Measurements from ENCODE around the gene RECK. TPM values are rescaled to one million over a fixed set of nuclear protein-coding genes. Genes with fewer than 3 reads are reported as not detected.
A peak's percentile ranks its signal among the peaks of the same experiment; 100 is the strongest.

RECK gene
- total and polyA plus RNA-seq, 2 donors (not counting 1 experiment from before 2014, with no cell fraction given), result 98.4 to 212 TPM

DNA sequence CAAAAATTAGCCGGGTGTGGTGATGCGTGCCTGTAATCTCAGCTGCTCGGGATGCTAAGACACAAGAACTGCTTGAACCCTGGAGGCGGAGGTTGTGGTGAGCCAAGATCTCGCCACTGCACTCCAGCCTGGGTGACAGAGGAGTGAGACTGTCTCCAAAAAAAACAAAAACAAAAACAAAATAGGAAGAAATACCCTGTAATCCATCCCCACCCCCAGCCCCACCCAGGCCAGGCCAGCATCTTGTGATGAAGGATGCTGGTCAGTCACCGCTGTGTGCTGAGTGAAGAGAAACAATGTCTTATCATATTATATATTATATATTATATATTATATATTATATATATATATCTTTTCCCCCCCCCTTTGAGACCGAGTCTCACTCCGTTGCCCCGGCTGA is 117.0 kb downstream of the RECK start:
- peak overlapping the region; percentile 76 for H3K27ac ChIP-seq (ENCODE audit: insufficient read depth, low read length)

DNA sequence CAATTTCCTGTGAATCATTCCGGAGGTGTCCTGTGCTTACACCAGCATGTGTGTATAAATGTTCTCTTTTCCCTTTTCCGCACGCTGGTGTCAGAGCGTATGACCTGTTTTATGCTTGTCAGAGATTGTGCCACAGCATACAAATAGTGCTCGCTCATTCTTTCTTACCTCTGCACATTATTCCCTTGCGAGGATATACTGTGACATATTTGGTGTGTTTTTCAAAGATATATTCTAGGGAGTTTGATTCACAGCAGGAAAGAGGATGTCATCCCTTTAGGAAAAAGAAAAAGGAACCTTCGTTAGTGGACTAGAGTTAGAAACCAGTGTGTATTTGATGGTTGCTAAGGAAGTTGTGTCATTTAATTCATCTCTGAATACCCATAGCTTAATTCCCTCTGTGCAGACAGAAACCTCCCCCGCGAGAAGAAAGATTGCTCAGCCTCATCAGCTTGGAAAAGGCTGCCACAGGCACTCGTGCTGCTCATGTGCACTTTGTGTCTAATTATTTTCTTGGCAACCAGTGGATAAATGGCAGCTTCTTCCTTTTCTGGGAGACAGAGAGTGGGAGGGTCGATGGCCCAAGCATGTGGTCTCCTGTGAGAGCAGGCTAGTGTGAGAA is 117.7 kb downstream of the RECK start:
- peaks cover 8% of the 10 kb centered on the region for H3K4me1 ChIP-seq (ENCODE audit: control insufficient read depth, extremely low read depth, insufficient read depth, low read length)
- DNase-seq (ENCODE audit: low read depth in 2 of 2), result peak; percentile 65 to 66
- H3K27me3 ChIP-seq (ENCODE audit: control insufficient read depth, insufficient read depth, low read length), result no peaks in the 10 kb centered on the region
- H3K27ac ChIP-seq (ENCODE audit: insufficient read depth, low read length), result peak overlapping the region; percentile 76
- H3K9me3 ChIP-seq (ENCODE audit: control insufficient read depth, insufficient read depth, low read depth, low read length), result no peaks in the 10 kb centered on the region
- H4K20me1 ChIP-seq (ENCODE audit: control insufficient read depth, extremely low read depth, insufficient read depth, low read length), result no peaks in the 10 kb centered on the region
- TF ChIP-seq, protein P1, sequence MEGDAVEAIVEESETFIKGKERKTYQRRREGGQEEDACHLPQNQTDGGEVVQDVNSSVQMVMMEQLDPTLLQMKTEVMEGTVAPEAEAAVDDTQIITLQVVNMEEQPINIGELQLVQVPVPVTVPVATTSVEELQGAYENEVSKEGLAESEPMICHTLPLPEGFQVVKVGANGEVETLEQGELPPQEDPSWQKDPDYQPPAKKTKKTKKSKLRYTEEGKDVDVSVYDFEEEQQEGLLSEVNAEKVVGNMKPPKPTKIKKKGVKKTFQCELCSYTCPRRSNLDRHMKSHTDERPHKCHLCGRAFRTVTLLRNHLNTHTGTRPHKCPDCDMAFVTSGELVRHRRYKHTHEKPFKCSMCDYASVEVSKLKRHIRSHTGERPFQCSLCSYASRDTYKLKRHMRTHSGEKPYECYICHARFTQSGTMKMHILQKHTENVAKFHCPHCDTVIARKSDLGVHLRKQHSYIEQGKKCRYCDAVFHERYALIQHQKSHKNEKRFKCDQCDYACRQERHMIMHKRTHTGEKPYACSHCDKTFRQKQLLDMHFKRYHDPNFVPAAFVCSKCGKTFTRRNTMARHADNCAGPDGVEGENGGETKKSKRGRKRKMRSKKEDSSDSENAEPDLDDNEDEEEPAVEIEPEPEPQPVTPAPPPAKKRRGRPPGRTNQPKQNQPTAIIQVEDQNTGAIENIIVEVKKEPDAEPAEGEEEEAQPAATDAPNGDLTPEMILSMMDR (conservative IDR thresholded peaks at IDR 0.05 in 1 of 2, IDR thresholded peaks at IDR 0.05 in 1 of 2; ENCODE audit: low read depth in 1 of 2, low read length in 2 of 2), result no peak
- no peak for TF ChIP-seq EZH2 (IDR thresholded peaks at IDR 0.05; ENCODE audit: low read length, missing control alignments)
- peaks cover under 1% of the 10 kb centered on the region for H3K36me3 ChIP-seq (ENCODE audit: control insufficient read depth, insufficient read depth, low read length)
- no peaks in the 10 kb centered on the region for H3K79me2 ChIP-seq (ENCODE audit: control insufficient read depth, insufficient read depth, low read length)
- no peak overlapping the region for H3K4me3 ChIP-seq (replicated peaks in 1 of 4; ENCODE audit: control extremely low read depth in 1 of 4, insufficient read depth in 1 of 4, low read depth in 3 of 4, low read length in 4 of 4)
- peak overlapping the region; percentile 13 for H2AFZ ChIP-seq (ENCODE audit: low read length)
- peak overlapping the region; percentile 21 for H3K9ac ChIP-seq (ENCODE audit: insufficient read depth, low read length)
- H3K4me2 ChIP-seq (ENCODE audit: extremely low read depth, insufficient read depth, low read length), result peak overlapping the region; percentile 52

More for the DNA sequence above, 117.0 kb downstream of the RECK start:
- no peak overlapping the region for H3K9ac ChIP-seq (ENCODE audit: insufficient read depth, low read length)
- TF ChIP-seq EZH2 (IDR thresholded peaks at IDR 0.05; ENCODE audit: low read length, missing control alignments), result no peak
- TF ChIP-seq, protein P1 (conservative IDR thresholded peaks at IDR 0.05 in 1 of 2, IDR thresholded peaks at IDR 0.05 in 1 of 2; ENCODE audit: low read depth in 1 of 2, low read length in 2 of 2), result no peak
- no peaks in the 10 kb centered on the region for H3K27me3 ChIP-seq (ENCODE audit: control insufficient read depth, insufficient read depth, low read length)
- no peak overlapping the region for H3K4me3 ChIP-seq (replicated peaks in 1 of 4; ENCODE audit: control extremely low read depth in 1 of 4, insufficient read depth in 1 of 4, low read depth in 3 of 4, low read length in 4 of 4)
- no peaks in the 10 kb centered on the region for H4K20me1 ChIP-seq (ENCODE audit: control insufficient read depth, extremely low read depth, insufficient read depth, low read length)
- H3K4me2 ChIP-seq (ENCODE audit: extremely low read depth, insufficient read depth, low read length), result no peak overlapping the region
- peaks cover 15% of the 10 kb centered on the region for H3K4me1 ChIP-seq (ENCODE audit: control insufficient read depth, extremely low read depth, insufficient read depth, low read length)
- no peaks in the 10 kb centered on the region for H3K9me3 ChIP-seq (ENCODE audit: control insufficient read depth, insufficient read depth, low read depth, low read length)
- no peak for DNase-seq (ENCODE audit: low read depth in 2 of 2)
- no peak overlapping the region for H2AFZ ChIP-seq (ENCODE audit: low read length)
- no peaks in the 10 kb centered on the region for H3K79me2 ChIP-seq (ENCODE audit: control insufficient read depth, insufficient read depth, low read length)
- H3K36me3 ChIP-seq (ENCODE audit: control insufficient read depth, insufficient read depth, low read length), result peaks cover 3% of the 10 kb centered on the region

DNA sequence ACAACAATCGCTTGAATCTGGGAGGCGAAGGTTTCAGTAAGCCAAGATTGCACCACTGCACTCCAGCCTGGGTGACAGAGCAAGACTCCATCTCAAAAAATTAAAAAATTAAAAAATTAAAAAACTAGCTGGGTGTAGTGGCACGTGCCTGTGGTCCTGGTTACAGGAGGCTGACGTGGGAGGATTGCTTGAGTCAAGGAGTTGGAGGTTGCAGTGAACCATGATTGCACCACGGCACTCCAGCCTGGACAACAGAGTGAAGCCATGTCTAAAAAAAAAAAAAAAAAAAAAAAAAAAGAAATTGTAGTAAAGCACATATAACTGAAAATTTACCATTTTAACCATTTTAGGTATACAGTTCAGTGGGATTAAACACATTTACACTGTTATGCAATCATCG is 119.4 kb downstream of the RECK start:
- Histone ChIP-seq H3K9ac (ENCODE audit: insufficient read depth, low read length) (no peak overlapping the region), H3K4me3 (replicated peaks in 1 of 4; ENCODE audit: control extremely low read depth in 1 of 4, insufficient read depth in 1 of 4, low read depth in 3 of 4, low read length in 4 of 4) (no peak overlapping the region)

More for the DNA sequence above, 119.4 kb downstream of the RECK start:
- H4K20me1 ChIP-seq (ENCODE audit: control insufficient read depth, extremely low read depth, insufficient read depth, low read length), result no peaks in the 10 kb centered on the region
- TF ChIP-seq EZH2 (IDR thresholded peaks at IDR 0.05; ENCODE audit: low read length, missing control alignments), result no peak
- TF ChIP-seq, protein P1 (conservative IDR thresholded peaks at IDR 0.05 in 1 of 2, IDR thresholded peaks at IDR 0.05 in 1 of 2; ENCODE audit: low read depth in 1 of 2, low read length in 2 of 2), result no peak
- no peaks in the 10 kb centered on the region for H3K36me3 ChIP-seq (ENCODE audit: control insufficient read depth, insufficient read depth, low read length)
- no peaks in the 10 kb centered on the region for H3K79me2 ChIP-seq (ENCODE audit: control insufficient read depth, insufficient read depth, low read length)
- H3K4me1 ChIP-seq (ENCODE audit: control insufficient read depth, extremely low read depth, insufficient read depth, low read length), result peaks cover 9% of the 10 kb centered on the region
- no peaks in the 10 kb centered on the region for H3K9me3 ChIP-seq (ENCODE audit: control insufficient read depth, insufficient read depth, low read depth, low read length)
- no peak for DNase-seq (ENCODE audit: low read depth in 2 of 2)
- H3K27me3 ChIP-seq (ENCODE audit: control insufficient read depth, insufficient read depth, low read length), result no peaks in the 10 kb centered on the region
- no peak overlapping the region for H3K4me2 ChIP-seq (ENCODE audit: extremely low read depth, insufficient read depth, low read length)
- no peak overlapping the region for H3K27ac ChIP-seq (ENCODE audit: insufficient read depth, low read length)
- H2AFZ ChIP-seq (ENCODE audit: low read length), result no peak overlapping the region
